Activated T-helper 9 cell treated with anti-CD3 and anti-CD28 coated beads, Interleukin-2, amount 50 U/mL, for 16 hours (primary cell): ENCODE data around the gene ATP8B3.

ENCODE experiments used
- DNase-seq: peaks from one replicate; pipeline ENCODE4 v3.0.0-alpha.2; 2020; ENCODE audit warnings: low read depth

ATP8B3 gene

GRCh38 chr19:1796395-1797142, 15.5 kb downstream of the ATP8B3 start:
- DNase-seq: no peak

GRCh38 chr19:1794424-1795172, 17.5 kb downstream of the ATP8B3 start:
- no peak for DNase-seq

- no peak for DNase-seq
Measured at GRCh38 chr19:1791879-1792278, 20.2 kb downstream of the ATP8B3 start.

GRCh38 chr19:1790054-1790792, 21.9 kb downstream of the ATP8B3 start:
- no peak for DNase-seq

GRCh38 chr19:1789261-1790041, 22.6 kb downstream of the ATP8B3 start:
- DNase-seq: no peak

- no peak for DNase-seq
Measured at GRCh38 chr19:1787116-1787515, 25.0 kb downstream of the ATP8B3 start.

GRCh38 chr19:1786668-1787067, 25.4 kb downstream of the ATP8B3 start:
- no peak for DNase-seq

GRCh38 chr19:1785310-1785709, 26.8 kb downstream of the ATP8B3 start:
- no peak for DNase-seq

- no peak for DNase-seq
Measured at GRCh38 chr19:1783874-1784273, 28.2 kb downstream of the ATP8B3 start.

- no peak for DNase-seq
Measured at GRCh38 chr19:1783354-1783753, 28.7 kb downstream of the ATP8B3 start.

- DNase-seq: no peak
Measured at GRCh38 chr19:1782521-1782920, 29.6 kb downstream of the ATP8B3 start.

- DNase-seq: no peak
Measured at GRCh38 chr19:1780272-1780958, 31.7 kb downstream of the ATP8B3 start.

- DNase-seq: no peak
Measured at GRCh38 chr19:1779574-1779973, 32.5 kb downstream of the ATP8B3 start.

- no peak for DNase-seq
Measured at GRCh38 chr19:1777149-1777548, 34.9 kb downstream of the ATP8B3 start.

GRCh38 chr19:1776606-1777147, 35.4 kb downstream of the ATP8B3 start:
- DNase-seq: no peak

- DNase-seq: no peak
Measured at GRCh38 chr19:1775951-1776605, 36.0 kb downstream of the ATP8B3 start.

- DNase-seq: no peak
Measured at GRCh38 chr19:1774989-1775772, 36.9 kb downstream of the ATP8B3 start.

GRCh38 chr19:1773184-1773583, 38.9 kb downstream of the ATP8B3 start:
- no peak for DNase-seq

- DNase-seq: no peak
Measured at GRCh38 chr19:1770866-1771576, 41.1 kb downstream of the ATP8B3 start.
